AG09319 (cell line): Measurements from ENCODE around the gene DLL1.
"Not testable (repeated sequence)": the region's sequence is repeated elsewhere in the genome, so short reads cannot be mapped to it uniquely, and the experiment has no call there.

Source experiments
- DNase-seq: peaks from one replicate; pipeline ENCODE4 v3.0.0-alpha.2; 2010; ENCODE audit warnings: low read depth; ENCODE audit errors: extremely low read depth
- TF ChIP-seq, protein P1 (sequence below): IDR thresholded peaks from 2 replicates; pipeline ENCODE4 v1.5.1; 2011; ENCODE audit warnings: low read depth, mild to moderate bottlenecking, inconsistent platforms, low read length, moderate library complexity

DLL1 gene

DNA sequence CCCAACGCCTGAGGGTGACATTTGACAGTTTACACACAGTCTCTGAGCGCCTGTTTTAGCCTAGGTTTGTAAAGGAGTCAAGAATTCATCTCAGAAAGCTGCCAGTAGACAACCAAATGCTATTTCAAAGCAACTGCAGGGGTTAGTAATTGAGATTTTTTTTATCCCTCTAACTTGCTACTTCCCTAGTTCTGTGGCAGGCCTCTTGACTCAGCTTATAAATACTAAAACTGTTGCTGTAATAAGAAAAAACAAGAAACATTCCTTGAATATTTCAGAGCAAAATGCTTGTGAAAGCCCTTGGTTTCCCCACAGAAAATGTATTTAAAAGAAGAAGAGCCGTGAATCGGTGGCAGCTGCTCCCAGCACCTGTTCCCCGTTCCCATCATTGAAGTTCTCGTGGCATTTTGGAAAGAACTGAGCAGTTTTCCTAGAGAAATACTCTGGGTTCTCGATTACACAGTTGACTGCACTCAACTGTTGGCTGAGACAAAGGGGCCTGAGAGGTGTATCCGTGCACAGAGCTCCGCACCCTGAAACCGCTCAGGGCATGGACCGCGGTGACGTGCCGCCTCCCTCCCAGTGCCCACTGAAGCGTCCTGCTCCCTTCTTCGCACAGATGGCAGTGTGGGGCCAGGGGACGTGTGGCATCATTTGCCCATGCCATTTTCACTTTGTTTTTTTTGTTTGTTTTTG, 20.9 kb downstream of the DLL1 start:
- no peak for DNase-seq
- TF ChIP-seq, protein P1, sequence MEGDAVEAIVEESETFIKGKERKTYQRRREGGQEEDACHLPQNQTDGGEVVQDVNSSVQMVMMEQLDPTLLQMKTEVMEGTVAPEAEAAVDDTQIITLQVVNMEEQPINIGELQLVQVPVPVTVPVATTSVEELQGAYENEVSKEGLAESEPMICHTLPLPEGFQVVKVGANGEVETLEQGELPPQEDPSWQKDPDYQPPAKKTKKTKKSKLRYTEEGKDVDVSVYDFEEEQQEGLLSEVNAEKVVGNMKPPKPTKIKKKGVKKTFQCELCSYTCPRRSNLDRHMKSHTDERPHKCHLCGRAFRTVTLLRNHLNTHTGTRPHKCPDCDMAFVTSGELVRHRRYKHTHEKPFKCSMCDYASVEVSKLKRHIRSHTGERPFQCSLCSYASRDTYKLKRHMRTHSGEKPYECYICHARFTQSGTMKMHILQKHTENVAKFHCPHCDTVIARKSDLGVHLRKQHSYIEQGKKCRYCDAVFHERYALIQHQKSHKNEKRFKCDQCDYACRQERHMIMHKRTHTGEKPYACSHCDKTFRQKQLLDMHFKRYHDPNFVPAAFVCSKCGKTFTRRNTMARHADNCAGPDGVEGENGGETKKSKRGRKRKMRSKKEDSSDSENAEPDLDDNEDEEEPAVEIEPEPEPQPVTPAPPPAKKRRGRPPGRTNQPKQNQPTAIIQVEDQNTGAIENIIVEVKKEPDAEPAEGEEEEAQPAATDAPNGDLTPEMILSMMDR, result no peak

DNA sequence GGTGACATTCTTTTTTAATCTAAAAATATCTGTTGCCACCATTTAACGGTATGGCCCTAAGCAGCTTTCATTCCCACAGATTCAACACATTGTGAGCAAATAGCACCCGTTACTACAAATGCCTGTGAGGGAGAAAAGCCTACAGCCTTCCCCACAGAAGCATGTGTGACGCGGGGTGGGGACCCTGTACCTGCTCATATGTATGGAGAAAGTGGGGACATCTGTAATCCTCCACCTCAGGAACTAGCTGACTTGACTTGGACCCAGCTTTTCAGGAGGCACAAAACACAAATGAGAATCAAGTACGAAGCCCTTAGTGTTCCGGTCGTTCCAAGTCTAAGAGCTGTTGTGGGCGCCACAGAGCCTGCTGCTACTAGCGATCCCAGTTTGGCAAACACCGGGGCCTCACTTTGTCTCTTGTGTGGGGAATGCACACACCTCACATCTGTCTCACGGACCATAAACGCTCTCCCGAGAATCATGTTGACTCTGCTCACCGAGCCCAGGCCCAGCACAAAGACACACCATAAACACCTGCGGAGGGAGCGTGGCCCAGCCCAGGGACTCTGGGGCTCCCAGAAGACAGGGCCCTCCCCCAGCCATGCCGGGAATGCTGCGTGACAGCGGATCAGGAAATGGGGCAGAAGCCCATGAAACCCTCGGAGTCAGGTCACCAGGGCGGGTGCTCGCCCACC, 21.6 kb downstream of the DLL1 start:
- TF ChIP-seq, protein P1, result no peak
- no peak for DNase-seq

DNA sequence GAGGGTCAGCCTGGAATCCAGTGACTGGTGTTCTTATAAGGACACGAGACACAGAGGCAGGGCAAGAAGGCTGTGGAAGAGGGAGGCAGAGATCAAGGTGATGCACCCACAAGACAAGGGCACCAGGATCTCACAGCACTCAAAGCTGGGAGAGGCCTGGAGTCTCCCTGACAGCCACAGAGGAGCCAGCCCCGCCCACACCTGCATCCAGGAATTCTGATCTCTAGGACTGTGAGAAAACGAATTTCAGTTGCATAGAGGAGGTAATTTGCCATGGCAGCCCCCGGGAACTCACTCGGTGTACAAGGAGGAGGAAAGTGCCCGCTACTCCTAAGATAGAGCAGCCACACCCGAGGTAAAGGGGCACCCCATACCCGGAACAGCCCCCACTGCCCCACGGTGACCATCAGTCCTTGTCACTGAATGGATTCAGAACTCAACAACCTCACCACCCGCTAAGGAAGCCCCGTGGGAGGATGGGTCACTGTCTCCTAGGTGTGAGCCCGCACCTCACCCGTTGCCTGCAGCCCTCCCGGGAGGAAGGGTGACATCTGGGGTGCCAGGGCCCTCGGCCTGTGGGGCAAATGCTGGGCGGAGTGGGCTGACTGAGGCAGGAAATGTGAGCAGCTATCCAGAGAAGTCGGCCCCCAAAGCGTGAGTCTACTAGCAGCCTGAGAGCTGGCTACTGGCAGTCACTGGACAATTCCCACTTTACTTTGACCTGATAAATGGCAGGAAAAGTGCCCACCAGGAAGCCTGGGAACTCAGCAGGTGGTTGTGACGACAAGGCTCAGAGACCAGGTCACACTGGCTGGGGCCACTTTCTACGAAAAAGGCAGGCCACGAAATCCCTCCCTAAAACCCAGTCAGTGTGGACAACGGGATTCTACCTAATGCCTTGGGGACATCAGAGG, 22.4 kb downstream of the DLL1 start:
- DNase-seq, result no peak
- TF ChIP-seq, protein P1, result no peak

DNA sequence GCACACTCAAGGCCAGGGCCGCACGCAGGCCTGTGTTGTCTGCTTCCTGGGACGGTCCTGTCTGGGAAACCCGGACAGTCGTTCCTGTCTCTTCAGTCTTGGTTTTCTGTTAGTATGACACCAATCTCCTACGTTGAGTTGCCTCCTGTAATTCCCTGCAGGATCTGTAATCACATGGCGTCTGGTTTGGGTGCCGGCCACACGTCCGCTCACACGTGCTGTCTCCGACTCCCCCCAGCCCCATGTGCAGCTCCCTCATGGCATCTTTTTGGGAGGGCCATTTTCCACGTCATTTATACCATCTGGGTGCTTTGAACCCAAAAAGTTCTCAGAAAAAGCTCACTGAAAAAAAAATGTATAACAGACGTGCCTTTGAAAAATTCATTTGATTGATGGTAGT, 23.2 kb downstream of the DLL1 start:
- DNase-seq, result no peak
- TF ChIP-seq, protein P1, result no peak

DNA sequence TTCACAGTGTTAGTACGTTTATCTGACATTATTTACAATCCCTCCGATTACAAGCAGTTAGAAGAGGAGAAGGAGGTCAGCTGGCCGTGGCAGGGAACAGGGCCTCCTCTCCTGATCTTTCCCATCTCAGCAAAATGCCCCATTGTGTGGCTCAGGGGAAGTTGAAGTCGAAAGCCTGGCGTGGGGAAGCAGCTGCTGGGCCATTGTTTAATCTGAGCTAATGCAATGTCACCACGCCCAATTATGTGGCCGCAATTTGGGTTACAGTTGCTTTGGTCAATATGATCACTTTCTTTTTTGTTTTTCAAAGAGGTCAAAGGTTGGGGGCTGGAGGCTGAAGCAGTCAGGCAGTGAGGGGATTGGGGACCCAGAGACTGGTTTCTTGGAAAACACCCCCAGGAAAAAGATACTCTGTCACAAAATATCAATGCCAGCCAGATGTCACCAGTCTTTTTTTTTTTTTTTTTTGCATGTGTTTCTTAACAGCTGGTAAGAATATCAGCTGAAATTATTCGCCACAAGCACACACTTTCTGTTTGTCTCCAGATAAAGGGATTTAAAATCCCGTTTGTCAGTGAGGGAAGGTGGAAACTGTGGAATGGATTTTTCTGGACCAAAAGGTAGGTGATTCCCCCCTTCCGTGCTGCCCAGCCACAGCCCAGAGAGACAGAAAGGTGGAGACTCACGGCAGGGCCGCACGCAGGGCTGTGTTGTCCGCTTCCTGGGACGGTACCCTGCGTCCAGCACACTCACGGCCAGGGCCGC, 24.6 kb downstream of the DLL1 start:
- TF ChIP-seq, protein P1, result no peak
- no peak for DNase-seq

DNA sequence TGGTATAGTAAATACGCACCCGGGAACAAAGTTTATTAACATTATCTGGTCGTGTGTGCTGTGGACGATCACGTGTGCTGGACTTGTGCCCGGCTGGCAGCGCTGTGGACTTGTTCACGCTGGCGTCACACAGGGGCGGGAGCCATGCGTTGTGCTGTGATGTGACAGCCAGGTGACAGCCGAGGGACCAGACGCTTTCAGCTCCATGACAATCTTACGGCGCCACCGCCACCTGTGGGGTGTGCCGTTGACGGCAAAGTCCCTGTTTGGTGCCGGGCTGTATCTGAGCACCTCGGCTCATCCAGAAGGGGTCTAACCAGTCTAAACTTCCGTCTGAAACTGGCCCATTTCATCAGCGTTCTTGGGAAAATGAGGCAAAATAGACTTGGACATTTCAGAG, 25.2 kb downstream of the DLL1 start:
- TF ChIP-seq, protein P1, result no peak
- no peak for DNase-seq

DNA sequence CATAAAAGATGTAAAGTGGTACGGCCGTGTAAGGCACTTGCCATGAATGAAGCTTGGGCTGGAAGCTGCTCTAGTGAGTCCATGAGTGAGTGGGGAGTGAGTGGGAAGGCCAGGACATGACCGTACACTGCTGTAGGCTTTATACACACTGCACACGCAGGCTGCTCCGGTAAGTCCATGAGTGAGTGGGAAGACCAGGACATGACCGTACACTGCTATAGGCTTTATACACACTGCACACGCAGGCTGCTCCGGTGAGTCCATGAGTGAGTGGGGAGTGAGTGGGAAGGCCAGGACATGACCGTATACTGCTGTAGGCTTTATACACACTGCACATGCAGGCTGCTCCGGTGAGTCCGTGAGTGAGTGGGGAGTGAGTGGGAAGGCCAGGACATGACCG, 26.2 kb downstream of the DLL1 start:
- not testable (repeated sequence) for DNase-seq
